ENCODE data around the gene RHOBTB1. TPM values are rescaled to one million over a fixed set of nuclear protein-coding genes. Genes with fewer than 3 reads are reported as not detected.

RHOBTB1 gene
- total RNA-seq, 1 experiment from 2014 or later, result 0.77 TPM

- TF ChIP-seq REST (IDR thresholded peaks at IDR 0.05; ENCODE audit: insufficient read depth in 1 of 2, low read depth in 2 of 2, low read length in 1 of 2) (no peak), CTCF (IDR thresholded peaks at IDR 0.05) (no peak), SIN3A (IDR thresholded peaks at IDR 0.05; ENCODE audit: borderline replicate concordance, insufficient read depth, low read depth, low read length) (no peak), TCF7L2 (IDR thresholded peaks at IDR 0.05; ENCODE audit: low read depth, low read length) (no peak), POLR2AphosphoS5 (IDR thresholded peaks at IDR 0.05; ENCODE audit: low read depth, low read length) (no peak)
- intact Hi-C loops (cut with micrococcal nuclease; ENCODE audit: unreplicated experiment) (no loop called here), in situ Hi-C loops (cut with HindIII; ENCODE audit: low pct_unique_long_range_greater_than_20kb, low sequenced_read_pairs) (no loop called here)
- POLR2A ChIA-PET, result no interaction called here
- Histone ChIP-seq H3K27ac (ENCODE audit: low read length) (no peak overlapping the region), H3K4me1 (ENCODE audit: control insufficient read depth, insufficient read depth, low read length) (no peaks in the 10 kb centered on the region), H3K36me3 (ENCODE audit: control insufficient read depth, insufficient read depth, low read length) (no peaks in the 10 kb centered on the region), H3K9me3 (ENCODE audit: control insufficient read depth, insufficient read depth, low read depth, low read length) (no peaks in the 10 kb centered on the region), H3K27me3 (ENCODE audit: control insufficient read depth, insufficient read depth, low read length) (no peaks in the 10 kb centered on the region; the same call in 1 of the 2 replicates), H3K4me3 (ENCODE audit: low read depth in 2 of 2, low read length in 2 of 2) (no peak overlapping the region)
- CTCF ChIA-PET, result no interaction called here
- no peak for DNase-seq (ENCODE audit: low read depth, low spot score)
- no TSS peak for BruUV-seq (replicated peaks)
- no peak for ATAC-seq
These were observed 66.2 kb downstream of the RHOBTB1 start for GRCh38 chr10:60877777-60878120.

GRCh38 chr10:60877061-60877776 lies 66.8 kb downstream of the RHOBTB1 start:
- no TSS peak for BruUV-seq (replicated peaks)
- Histone ChIP-seq H3K4me1 (ENCODE audit: control insufficient read depth, insufficient read depth, low read length) (no peaks in the 10 kb centered on the region), H3K36me3 (ENCODE audit: control insufficient read depth, insufficient read depth, low read length) (no peaks in the 10 kb centered on the region), H3K27ac (ENCODE audit: low read length) (no peak overlapping the region), H3K27me3 (ENCODE audit: control insufficient read depth, insufficient read depth, low read length) (no peaks in the 10 kb centered on the region; the same call in 1 of the 2 replicates), H3K4me3 (ENCODE audit: low read depth in 2 of 2, low read length in 2 of 2) (no peak overlapping the region), H3K9me3 (ENCODE audit: control insufficient read depth, insufficient read depth, low read depth, low read length) (no peaks in the 10 kb centered on the region)
- ChIA-PET CTCF (no interaction called here), POLR2A (no interaction called here)
- intact Hi-C loops (cut with micrococcal nuclease; ENCODE audit: unreplicated experiment) (no loop called here), in situ Hi-C loops (cut with HindIII; ENCODE audit: low pct_unique_long_range_greater_than_20kb, low sequenced_read_pairs) (no loop called here)
- no peak for ATAC-seq
- DNase-seq (ENCODE audit: low read depth, low spot score), result no peak
- TF ChIP-seq TCF7L2 (IDR thresholded peaks at IDR 0.05; ENCODE audit: low read depth, low read length) (no peak), CTCF (IDR thresholded peaks at IDR 0.05) (no peak), POLR2AphosphoS5 (IDR thresholded peaks at IDR 0.05; ENCODE audit: low read depth, low read length) (no peak), REST (IDR thresholded peaks at IDR 0.05; ENCODE audit: insufficient read depth in 1 of 2, low read depth in 2 of 2, low read length in 1 of 2) (no peak), SIN3A (IDR thresholded peaks at IDR 0.05; ENCODE audit: borderline replicate concordance, insufficient read depth, low read depth, low read length) (no peak)

Data from Panc1 (cell line).